KMS-11 (cell line): ENCODE data around the gene MGRN1.

Experiments
- H2AFZ ChIP-seq: fragments of 200-600 bp; sonication (generic); 2 replicates; pipeline ENCODE4 v1.6.1; 2016; ENCODE audit warnings: antibody characterized with exemption, mixed run types, low read depth
- H3K27ac ChIP-seq: fragments of 200-600 bp; sonication (generic); 2 replicates; pipeline ENCODE4 v1.6.1; 2016; ENCODE audit warnings: mild to moderate bottlenecking, mixed run types
- H3K27me3 ChIP-seq: fragments of 200-600 bp; sonication (generic); 2 replicates; pipeline ENCODE4 v1.6.1; 2017; ENCODE audit warnings: mild to moderate bottlenecking, low read depth, mixed run types, moderate library complexity; ENCODE audit not compliant: insufficient read depth
- H3K36me3 ChIP-seq: fragments of 200-600 bp; sonication (generic); 2 replicates; pipeline ENCODE4 v1.6.1; 2017; ENCODE audit warnings: mild to moderate bottlenecking, mixed run types; ENCODE audit not compliant: insufficient read depth
- H3K4me1 ChIP-seq: fragments of 200-600 bp; sonication (generic); 2 replicates; pipeline ENCODE4 v1.6.1; 2016; ENCODE audit warnings: mild to moderate bottlenecking, low read depth, mixed run types; ENCODE audit not compliant: poor library complexity, severe bottlenecking
- H3K4me2 ChIP-seq: fragments of 200-600 bp; sonication (generic); 2 replicates; pipeline ENCODE4 v1.7.0; 2016; ENCODE audit warnings: mild to moderate bottlenecking, mixed run types
- H3K4me3 ChIP-seq: fragments of 200-600 bp; sonication (generic); IDR thresholded peaks from 2 replicates; pipeline ENCODE4 v1.6.1; 2017; ENCODE audit warnings: low read depth, low read length, mixed read lengths; ENCODE audit not compliant: insufficient read depth
- H3K79me2 ChIP-seq: fragments of 200-600 bp; sonication (generic); 2 replicates; pipeline ENCODE4 v1.6.1; 2016; ENCODE audit warnings: low read depth, mixed run types; ENCODE audit not compliant: insufficient read depth
- H3K9ac ChIP-seq: fragments of 200-600 bp; sonication (generic); 2 replicates; pipeline ENCODE4 v1.6.1; 2016; ENCODE audit warnings: mild to moderate bottlenecking, mixed run types
- H4K20me1 ChIP-seq: fragments of 200-600 bp; sonication (generic); 2 replicates; pipeline ENCODE4 v1.6.1; 2016; ENCODE audit warnings: mild to moderate bottlenecking, mixed run types; ENCODE audit not compliant: insufficient read depth
- TF ChIP-seq, protein P1 (sequence below): fragments of 200-600 bp; sonication (generic); conservative IDR thresholded peaks from 2 replicates; pipeline ENCODE4 v1.6.1; 2017; ENCODE audit warnings: low read depth, mild to moderate bottlenecking, antibody characterized with exemption, low read length, moderate library complexity, mixed read lengths

Gene MGRN1

DNA sequence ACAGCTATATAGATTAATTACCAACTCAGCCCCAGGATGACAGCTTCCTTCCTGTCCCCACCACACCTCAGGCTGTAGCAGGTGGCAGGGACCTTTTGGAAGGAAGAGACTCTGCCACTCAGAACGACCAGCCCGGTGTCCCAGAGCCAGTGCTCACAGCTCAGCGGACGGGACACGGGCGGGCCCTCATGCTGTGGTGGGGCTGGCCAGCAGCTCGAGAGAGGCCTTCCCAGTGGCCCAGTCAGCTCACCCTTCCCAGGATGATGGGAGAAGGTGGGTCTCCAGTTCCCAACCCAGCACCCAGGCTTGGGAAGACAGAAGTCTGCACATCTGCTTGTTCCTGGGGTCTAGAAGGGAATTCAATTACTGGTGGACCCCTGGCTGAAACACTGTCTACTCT lies 79.3 kb downstream of the MGRN1 start:
- TF ChIP-seq, protein P1, sequence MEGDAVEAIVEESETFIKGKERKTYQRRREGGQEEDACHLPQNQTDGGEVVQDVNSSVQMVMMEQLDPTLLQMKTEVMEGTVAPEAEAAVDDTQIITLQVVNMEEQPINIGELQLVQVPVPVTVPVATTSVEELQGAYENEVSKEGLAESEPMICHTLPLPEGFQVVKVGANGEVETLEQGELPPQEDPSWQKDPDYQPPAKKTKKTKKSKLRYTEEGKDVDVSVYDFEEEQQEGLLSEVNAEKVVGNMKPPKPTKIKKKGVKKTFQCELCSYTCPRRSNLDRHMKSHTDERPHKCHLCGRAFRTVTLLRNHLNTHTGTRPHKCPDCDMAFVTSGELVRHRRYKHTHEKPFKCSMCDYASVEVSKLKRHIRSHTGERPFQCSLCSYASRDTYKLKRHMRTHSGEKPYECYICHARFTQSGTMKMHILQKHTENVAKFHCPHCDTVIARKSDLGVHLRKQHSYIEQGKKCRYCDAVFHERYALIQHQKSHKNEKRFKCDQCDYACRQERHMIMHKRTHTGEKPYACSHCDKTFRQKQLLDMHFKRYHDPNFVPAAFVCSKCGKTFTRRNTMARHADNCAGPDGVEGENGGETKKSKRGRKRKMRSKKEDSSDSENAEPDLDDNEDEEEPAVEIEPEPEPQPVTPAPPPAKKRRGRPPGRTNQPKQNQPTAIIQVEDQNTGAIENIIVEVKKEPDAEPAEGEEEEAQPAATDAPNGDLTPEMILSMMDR, result no peak
- Histone ChIP-seq H3K9ac (no peak overlapping the region), H3K36me3 (no peaks in the 10 kb centered on the region; the same call in 1 of the 2 replicates), H3K27ac (no peak overlapping the region), H3K79me2 (no peaks in the 10 kb centered on the region), H2AFZ (no peak overlapping the region), H4K20me1 (no peaks in the 10 kb centered on the region), H3K4me3 (no peak overlapping the region), H3K4me1 (no peaks in the 10 kb centered on the region), H3K27me3 (no peaks in the 10 kb centered on the region), H3K4me2 (no peak overlapping the region)

DNA sequence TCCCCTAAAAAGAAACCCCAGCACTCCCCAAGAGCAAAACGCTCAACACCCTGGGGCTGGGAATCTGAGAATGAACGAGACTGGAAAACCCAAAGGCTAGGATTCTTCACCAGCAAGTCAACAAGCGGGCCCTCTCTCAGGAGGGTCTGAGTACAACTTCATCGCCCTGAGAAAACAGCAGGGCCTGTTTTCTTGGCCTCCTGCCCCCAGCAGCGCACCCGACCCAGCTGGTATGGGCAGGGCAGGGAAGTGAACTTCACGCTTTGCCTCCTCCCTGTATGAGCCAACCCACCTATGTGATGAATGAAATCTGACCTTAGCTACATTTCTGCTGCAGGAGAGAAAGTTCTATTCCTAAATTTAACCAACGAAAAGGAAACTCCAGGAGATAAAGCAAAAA lies 79.9 kb downstream of the MGRN1 start:
- no peak overlapping the region for H3K27ac ChIP-seq
- H3K4me2 ChIP-seq, result no peak overlapping the region
- TF ChIP-seq, protein P1, result no peak
- H3K79me2 ChIP-seq, result no peaks in the 10 kb centered on the region
- H4K20me1 ChIP-seq, result no peaks in the 10 kb centered on the region
- no peak overlapping the region for H2AFZ ChIP-seq
- H3K36me3 ChIP-seq, result no peaks in the 10 kb centered on the region; the same call in 1 of the 2 replicates
- H3K9ac ChIP-seq, result no peak overlapping the region
- H3K4me1 ChIP-seq, result no peaks in the 10 kb centered on the region
- no peaks in the 10 kb centered on the region for H3K27me3 ChIP-seq
- H3K4me3 ChIP-seq, result no peak overlapping the region

DNA sequence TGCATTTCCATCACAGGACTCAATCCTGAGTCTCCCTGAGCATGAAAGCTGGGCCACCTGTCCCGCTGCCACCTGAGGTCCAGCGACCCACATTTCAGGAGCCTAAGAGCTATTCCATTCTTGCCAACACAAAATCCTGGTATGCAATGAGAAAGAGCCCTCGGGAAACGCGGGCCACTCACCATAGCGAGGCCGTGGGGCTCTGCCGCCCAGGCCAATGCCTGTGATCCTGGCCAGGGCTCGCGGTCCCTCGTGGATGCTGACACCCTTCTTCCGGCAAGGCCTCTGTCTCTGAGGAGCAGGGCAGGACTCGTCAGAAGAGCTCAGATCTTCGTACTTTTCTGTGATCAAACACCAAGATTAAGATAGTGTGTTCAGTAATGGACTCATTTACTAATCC lies 80.3 kb downstream of the MGRN1 start:
- H3K4me1 ChIP-seq, result no peaks in the 10 kb centered on the region
- no peaks in the 10 kb centered on the region for H3K79me2 ChIP-seq
- H3K4me2 ChIP-seq, result no peak overlapping the region
- no peak overlapping the region for H3K27ac ChIP-seq
- H3K27me3 ChIP-seq, result no peaks in the 10 kb centered on the region
- H3K4me3 ChIP-seq, result no peak overlapping the region
- H2AFZ ChIP-seq, result no peak overlapping the region
- no peaks in the 10 kb centered on the region; the same call in 1 of the 2 replicates for H3K36me3 ChIP-seq
- TF ChIP-seq, protein P1, result no peak
- H3K9ac ChIP-seq, result no peak overlapping the region
- H4K20me1 ChIP-seq, result no peaks in the 10 kb centered on the region

DNA sequence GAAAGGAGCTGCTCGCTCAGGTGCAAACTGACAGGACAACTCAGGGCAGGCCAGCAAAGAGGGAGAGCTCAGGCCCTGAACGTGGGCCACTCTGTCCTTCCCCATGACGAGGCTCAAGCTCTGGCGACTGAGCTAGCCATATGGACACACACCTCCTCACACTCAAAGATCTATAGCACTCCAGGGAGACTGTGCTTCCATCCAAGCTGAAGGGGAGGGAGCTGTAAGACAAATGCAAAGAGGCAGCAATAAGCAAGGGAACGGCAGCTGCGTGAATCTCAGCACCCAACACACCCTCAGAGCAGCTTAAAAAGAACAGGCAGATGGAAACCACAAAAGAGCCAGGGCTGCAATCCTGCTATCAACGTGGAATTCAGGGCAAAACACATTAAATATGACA lies 82.2 kb downstream of the MGRN1 start:
- Histone ChIP-seq H3K27ac (no peak overlapping the region), H4K20me1 (no peaks in the 10 kb centered on the region), H3K4me1 (no peaks in the 10 kb centered on the region), H3K27me3 (no peaks in the 10 kb centered on the region), H3K4me3 (no peak overlapping the region), H3K36me3 (no peaks in the 10 kb centered on the region; the same call in 1 of the 2 replicates), H3K4me2 (no peak overlapping the region), H3K79me2 (no peaks in the 10 kb centered on the region), H2AFZ (no peak overlapping the region), H3K9ac (no peak overlapping the region)
- TF ChIP-seq, protein P1, result no peak
